NCI-H2029 (cell line): ENCODE data around the gene RNU2-63P.
"Not testable (repeated sequence)": the region's sequence is repeated elsewhere in the genome, so short reads cannot be mapped to it uniquely, and the experiment has no call there.

Experiments
- DNase-seq: peaks from one replicate; lab custom pipeline; 2025; lab: John Stamatoyannopoulos, UW

RNU2-63P gene

GRCh38 chr2:88028931-88029330 lies 12.6 kb upstream of the RNU2-63P start:
- DNase-seq, result no peak

- DNase-seq, result no peak
Measured at GRCh38 chr2:88027697-88028389, 11.5 kb upstream of the RNU2-63P start.

GRCh38 chr2:88024509-88024908 lies 8.2 kb upstream of the RNU2-63P start:
- no peak for DNase-seq

DNA sequence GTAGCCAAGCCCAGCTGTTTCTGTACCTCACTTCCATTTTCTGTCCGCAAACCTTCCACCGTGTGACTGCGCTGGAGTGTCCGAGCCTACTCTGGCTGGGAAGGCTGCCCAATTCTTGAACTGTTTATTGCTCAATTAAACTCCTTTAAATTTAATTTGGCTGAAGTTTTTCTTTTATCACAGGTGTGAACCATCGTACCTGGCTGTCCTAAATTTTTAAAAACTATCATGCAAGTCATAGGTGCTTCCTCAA lies 6.2 kb upstream of the RNU2-63P start:
- no peak for DNase-seq

GRCh38 chr2:88019985-88020384 lies 3.6 kb upstream of the RNU2-63P start:
- no peak for DNase-seq

GRCh38 chr2:88018909-88019308 lies 2.6 kb upstream of the RNU2-63P start:
- DNase-seq, result no peak

DNA sequence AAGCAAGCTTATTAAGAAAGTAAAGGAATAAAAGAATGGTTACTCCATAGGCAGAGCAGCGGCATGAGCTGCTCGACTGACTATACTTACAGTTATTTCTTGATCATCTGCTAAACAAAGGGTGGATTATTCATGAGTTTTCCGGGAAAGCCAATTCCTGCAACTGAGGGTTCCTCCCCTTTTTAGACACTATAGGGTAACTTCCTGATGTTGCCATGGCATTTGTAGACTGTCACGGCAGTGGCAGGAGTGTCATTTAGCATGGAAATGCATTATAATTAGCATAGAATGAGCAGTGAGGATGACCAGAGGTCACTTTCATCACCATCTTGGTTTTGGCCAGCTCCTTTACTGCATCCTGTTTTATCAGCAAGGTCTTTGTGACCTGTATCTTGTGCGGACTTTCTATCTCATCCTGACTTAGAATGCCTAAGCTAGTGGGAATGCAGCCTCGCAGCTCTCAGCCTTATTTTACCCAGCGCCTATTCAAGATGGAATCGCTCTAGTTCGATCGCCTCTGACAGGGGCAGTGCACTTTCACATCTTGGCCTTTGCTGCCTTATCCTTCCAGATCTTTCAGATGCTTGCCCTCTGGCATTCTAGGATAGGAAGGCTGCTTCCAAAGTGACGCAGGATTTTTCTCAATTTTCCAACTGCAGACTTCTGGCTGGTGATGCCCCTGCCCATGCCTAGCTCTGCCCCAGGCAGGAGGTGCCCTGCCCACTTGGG lies 1.9 kb upstream of the RNU2-63P start:
- DNase-seq, result not testable (repeated sequence)

DNA sequence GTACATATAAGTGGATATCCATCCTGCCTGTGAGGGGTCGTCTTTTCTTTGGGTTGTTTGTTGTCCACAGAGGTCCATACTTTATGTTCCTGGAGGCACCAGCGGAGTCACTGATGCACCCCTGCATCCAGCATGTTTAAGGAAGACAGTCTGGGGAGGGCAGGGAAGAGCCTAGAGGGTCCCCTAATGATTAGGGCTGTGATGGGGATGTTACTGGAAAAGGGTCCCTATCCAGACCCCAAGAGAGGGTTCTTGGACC lies 1.4 kb upstream of the RNU2-63P start:
- DNase-seq, result not testable (repeated sequence)

DNA sequence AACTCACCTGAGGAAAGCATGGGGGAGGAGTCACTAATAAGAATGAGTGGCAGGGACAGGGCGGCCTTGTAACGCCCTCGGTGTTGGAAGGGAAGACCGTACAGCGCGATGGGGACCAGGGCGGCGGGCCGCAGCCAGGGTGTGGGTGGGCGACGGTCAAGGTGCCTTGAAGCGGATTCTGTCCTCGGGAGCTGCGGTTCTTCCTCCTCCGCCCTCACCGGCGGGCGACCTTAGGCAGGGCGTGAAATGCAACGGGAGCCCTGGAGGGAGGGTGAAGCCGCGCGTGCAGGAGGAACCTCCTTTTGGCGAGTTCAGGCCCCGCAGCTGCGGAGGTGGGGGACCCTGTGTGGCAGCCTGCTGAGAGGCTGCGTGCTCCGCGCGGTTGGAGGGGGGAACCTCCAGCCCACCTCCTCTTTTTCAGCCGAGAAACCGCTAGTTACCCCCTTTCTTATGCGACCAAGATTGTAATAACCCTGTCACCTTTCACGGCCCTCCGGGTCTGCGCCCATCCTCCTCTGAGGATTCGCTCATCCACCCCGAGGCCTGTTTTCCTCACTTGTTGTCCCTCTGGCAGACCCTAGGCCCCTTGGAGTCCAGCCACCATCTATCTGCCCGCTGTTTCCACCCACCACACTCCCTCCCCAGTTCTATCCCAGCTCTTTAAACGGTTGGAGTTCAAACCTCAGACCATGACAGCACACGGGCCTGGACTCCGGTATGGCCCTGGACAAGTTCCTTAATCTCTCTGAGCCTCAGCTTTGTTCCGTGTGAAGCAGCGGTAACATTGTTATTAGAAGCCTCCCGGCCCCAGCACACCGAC lies 823 bp upstream of the RNU2-63P start:
- peak; percentile 31 for DNase-seq

DNA sequence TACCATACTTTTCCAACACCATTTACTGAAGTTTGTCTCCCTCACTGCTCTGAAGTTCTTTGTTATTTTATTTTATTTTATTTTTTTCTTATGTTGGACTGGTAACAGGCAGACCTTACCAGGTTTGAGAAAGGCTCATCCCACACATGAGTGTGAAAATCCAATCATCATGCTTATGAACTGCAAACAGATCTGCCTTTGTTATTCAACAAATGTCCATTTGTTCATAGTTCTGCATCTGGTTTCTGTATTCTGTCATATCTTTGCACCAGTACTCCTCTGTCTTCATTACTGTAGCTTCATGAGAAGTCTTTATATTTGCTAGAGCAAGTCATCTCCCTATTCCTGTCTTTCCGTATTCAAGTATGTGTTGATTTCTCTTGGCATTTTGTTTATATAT lies 5.3 kb downstream of the RNU2-63P start:
- DNase-seq, result no peak

DNA sequence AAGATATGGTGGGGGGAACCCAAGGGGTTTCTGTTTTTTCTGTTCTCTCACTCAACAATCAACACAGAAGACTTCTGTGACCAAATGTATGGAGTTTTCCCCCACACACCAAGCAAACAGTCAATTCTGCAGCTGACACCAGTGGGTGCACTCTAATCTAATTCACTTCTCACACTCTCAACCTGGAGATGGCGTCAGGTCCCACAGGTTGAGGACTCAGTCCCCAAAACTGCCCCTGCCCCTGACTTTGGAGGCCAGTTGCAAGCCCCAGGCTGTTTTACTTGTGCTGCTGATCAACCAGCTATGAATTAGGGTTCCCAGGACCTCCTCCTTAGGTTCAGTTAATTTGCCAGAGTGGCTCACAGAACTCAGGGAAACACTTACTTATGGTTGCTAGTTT lies 6.2 kb downstream of the RNU2-63P start:
- no peak for DNase-seq

- no peak for DNase-seq
Measured at GRCh38 chr2:88006912-88007439, 9.4 kb downstream of the RNU2-63P start.

DNA sequence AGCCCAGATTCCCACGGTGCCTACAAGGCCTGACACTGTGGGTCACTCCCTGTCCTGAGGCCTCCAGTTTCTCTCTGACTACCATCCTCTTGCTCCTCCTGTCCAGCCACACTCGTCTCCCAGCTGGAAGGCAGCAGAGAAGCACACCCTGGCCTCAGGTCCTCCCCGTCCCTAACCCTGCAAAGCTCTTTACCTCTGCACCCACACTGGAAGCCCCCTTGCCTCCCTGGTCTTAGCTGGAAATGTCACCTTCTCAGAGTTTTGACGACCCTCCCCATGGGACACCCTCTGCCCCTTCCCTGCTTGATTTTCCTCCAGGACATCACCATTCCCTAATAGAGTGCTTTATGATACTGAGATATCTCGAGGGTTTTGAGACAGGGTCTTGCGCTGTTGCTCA lies 10.6 kb downstream of the RNU2-63P start:
- no peak for DNase-seq

DNA sequence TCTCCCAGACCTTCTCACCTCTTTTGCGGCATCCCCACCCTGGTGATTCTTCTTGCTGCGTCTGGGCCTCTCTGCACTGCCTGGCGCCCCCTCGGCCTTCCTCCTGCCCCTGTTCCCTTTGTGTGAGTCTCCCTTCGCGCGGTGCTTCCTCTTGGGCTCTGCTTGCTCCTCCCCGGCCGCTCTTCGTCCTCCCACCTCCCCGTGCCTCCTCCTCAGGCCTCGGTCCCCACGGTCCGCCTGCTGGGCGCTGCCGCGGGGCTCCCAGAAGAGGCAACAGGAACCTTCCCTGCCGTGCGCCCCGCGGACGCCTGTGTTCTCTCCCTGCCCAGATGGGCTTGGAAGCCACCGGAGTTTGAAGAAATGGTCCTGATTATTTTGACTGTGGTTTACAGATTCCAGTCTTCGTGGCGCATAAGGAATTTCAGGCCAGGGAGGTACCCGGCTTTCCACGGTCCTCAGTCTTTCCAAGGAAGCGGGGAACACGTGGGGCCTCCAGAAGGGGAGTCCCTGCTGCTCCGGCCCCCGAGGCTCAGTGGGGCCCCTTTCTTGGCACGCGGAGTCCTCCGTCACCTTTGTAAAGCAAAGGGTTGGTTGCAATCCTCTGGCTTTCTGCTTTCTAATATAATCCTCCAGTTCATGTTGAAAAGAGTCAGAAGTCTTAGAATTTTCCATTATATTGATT lies 13.1 kb downstream of the RNU2-63P start:
- DNase-seq, result no peak

DNA sequence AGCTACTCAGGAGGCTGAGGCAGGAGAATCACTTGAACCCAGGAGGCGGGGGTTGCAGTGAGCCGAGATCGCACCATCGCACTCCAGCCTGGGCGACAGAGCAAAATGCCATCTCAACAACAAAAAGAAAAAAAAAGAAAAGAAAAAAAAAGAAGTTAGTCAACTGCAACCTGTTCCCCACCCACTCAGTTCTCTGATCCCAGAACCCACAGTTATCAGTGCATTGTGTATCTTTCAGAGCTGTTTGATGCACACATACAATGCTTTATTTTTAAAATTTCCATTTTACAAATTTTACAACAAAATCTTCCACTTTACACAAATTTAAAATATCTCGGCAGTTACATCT lies 14.0 kb downstream of the RNU2-63P start:
- DNase-seq, result no peak

- DNase-seq, result not testable (repeated sequence)
Measured at GRCh38 chr2:88000474-88000873, 15.9 kb downstream of the RNU2-63P start.

GRCh38 chr2:87996570-87996969 lies 19.8 kb downstream of the RNU2-63P start:
- DNase-seq, result no peak

GRCh38 chr2:87995756-87996155 lies 20.6 kb downstream of the RNU2-63P start:
- DNase-seq, result no peak

DNA sequence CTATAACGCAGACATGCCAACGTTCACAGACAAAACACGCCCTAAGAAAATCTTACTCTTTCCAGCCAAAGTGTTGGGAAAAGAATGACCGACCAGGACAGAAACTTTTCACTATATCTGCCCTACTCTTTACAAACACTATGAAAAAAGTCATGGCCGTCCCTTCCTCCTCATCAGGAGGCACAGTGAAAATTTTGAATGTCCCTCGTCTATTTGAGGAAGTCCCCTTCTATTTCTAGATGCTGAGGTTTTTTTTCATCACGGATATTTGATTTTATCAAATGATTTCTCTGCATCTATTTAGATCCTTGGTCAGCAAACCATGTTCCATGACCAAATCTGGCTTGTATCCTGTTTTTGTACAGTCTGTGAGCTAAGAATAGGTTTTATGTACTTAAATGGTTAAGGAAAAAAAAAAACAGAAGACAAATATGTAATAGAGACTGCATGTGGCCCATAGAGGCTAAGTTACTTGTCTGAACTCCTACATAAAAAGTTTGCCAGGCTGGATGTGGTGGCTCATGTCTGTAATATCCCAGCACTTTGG lies 22.0 kb downstream of the RNU2-63P start:
- not testable (repeated sequence) for DNase-seq

DNA sequence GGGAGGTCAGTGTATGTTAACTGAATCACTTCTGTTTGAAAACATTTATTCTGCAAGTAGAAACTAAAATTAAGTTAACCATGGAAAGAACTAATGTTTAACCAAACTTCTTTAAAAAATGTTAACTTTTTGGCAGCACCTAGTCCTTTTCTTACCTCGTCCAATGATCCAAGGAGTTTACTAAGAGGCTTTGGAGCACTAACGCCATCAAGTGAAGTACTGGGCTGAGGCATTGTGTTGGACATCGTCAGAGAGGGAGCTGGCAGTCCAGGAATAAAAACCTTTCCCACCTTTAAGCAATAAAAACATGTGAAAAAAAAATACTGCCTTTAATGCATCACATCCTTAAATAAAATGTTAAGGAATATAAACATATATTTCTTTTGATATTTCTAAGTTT lies 23.8 kb downstream of the RNU2-63P start:
- DNase-seq, result not testable (repeated sequence)

DNA sequence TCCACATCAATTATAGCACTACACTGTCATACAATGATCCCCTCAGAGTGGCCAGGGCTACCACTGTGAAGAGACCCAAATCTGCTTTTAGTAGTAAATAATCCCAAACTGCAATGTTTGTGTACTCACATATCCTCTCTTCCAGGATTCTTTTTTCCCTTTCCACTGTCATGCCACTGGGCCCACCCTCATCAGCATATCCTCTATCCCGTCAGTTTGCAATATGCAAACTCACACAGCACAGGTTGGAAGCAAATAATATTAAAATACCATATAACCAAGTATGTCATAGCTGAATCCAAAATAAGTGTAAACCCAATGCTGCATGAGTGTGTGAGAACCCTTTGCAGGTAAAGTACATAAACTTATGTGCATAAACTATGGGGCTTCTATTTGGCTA lies 28.9 kb downstream of the RNU2-63P start:
- not testable (repeated sequence) for DNase-seq

DNA sequence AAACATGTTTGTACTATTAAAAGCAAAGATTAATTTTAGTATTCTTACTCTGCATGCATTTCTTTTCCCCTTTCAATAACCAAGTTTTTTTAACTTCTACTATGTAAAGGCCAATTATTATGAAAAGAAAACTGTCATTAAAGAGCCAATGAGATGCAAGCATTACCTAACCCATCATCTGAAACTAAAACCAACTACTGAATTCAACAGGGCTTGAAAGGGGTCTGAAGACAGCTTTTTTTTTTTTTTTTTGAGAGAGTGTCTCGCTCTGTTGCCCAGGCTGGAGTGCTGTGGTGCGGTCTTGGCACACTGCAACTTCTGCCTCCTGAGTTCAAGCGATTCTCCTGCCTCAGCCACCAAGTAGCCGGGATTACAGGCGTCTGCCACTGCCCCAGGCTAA lies 30.4 kb downstream of the RNU2-63P start:
- DNase-seq, result not testable (repeated sequence)
